Esophagus (tissue), 2 donors: ENCODE data around the gene MOCS3. TPM values are rescaled to one million over a fixed set of nuclear protein-coding genes. Genes with fewer than 3 reads are reported as not detected.

Source experiments
- H3K27ac ChIP-seq, 2 donors: one replicate each; pipeline ENCODE4 v1.5.1; 2013; ENCODE audit warnings: low read depth in 2 of 2, mild to moderate bottlenecking in 2 of 2, inconsistent platforms in 1 of 2, low read length in 1 of 2, moderate library complexity in 1 of 2
- H3K27me3 ChIP-seq, 2 donors: one replicate each; pipeline ENCODE4 v1.6.1; 2013; ENCODE audit warnings: low read length in 2 of 2, control low read depth in 1 of 2, mild to moderate bottlenecking in 1 of 2; ENCODE audit not compliant: insufficient read depth in 2 of 2, control insufficient read depth in 1 of 2
- H3K36me3 ChIP-seq, 2 donors: one replicate each; pipeline ENCODE4 v1.6.1; 2013; ENCODE audit warnings: low read length in 1 of 2; ENCODE audit not compliant: control insufficient read depth in 2 of 2, insufficient read depth in 2 of 2
- H3K4me1 ChIP-seq, 2 donors: one replicate each; pipeline ENCODE4 v1.6.1; 2013; ENCODE audit warnings: low read length in 1 of 2; ENCODE audit not compliant: control insufficient read depth in 2 of 2, insufficient read depth in 2 of 2
- H3K4me3 ChIP-seq, 2 donors: one replicate each; pipeline ENCODE4 v1.5.1; 2013; ENCODE audit warnings: low read length in 2 of 2, mild to moderate bottlenecking in 2 of 2, low read depth in 1 of 2, moderate library complexity in 1 of 2
- H3K9me3 ChIP-seq, 2 donors: one replicate each; pipeline ENCODE4 v1.6.1; 2013; ENCODE audit warnings: mild to moderate bottlenecking in 2 of 2, low read depth in 1 of 2, low read length in 1 of 2, moderate library complexity in 1 of 2; ENCODE audit not compliant: control insufficient read depth in 2 of 2, insufficient read depth in 1 of 2
- WGBS, 2 donors: extraction: QIAGEN DNeasy Blood & Tissue Kit; methylation state at CpG; one replicate each; pipeline ENCODE4 v1.1.7; 2013; 5-methylcytosine and 5-hydroxymethylcytosine counted together
- polyA plus RNA-seq, 2 donors: library from polyadenylated mRNA; stranded (reverse); fragments of 200-250 nt; gene quantifications; one replicate each; pipeline ENCODE4 v1.2.3, GENCODE V29; 2013
- donor health status: healthy with polysubstance abuse.
- donor health status: Bipolar disorder and iron deficiency.

Gene MOCS3, protein sequence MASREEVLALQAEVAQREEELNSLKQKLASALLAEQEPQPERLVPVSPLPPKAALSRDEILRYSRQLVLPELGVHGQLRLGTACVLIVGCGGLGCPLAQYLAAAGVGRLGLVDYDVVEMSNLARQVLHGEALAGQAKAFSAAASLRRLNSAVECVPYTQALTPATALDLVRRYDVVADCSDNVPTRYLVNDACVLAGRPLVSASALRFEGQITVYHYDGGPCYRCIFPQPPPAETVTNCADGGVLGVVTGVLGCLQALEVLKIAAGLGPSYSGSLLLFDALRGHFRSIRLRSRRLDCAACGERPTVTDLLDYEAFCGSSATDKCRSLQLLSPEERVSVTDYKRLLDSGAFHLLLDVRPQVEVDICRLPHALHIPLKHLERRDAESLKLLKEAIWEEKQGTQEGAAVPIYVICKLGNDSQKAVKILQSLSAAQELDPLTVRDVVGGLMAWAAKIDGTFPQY
- polyA plus RNA-seq, result 1 to 10 TPM; 1.3 to 2.8 TPM

DNA sequence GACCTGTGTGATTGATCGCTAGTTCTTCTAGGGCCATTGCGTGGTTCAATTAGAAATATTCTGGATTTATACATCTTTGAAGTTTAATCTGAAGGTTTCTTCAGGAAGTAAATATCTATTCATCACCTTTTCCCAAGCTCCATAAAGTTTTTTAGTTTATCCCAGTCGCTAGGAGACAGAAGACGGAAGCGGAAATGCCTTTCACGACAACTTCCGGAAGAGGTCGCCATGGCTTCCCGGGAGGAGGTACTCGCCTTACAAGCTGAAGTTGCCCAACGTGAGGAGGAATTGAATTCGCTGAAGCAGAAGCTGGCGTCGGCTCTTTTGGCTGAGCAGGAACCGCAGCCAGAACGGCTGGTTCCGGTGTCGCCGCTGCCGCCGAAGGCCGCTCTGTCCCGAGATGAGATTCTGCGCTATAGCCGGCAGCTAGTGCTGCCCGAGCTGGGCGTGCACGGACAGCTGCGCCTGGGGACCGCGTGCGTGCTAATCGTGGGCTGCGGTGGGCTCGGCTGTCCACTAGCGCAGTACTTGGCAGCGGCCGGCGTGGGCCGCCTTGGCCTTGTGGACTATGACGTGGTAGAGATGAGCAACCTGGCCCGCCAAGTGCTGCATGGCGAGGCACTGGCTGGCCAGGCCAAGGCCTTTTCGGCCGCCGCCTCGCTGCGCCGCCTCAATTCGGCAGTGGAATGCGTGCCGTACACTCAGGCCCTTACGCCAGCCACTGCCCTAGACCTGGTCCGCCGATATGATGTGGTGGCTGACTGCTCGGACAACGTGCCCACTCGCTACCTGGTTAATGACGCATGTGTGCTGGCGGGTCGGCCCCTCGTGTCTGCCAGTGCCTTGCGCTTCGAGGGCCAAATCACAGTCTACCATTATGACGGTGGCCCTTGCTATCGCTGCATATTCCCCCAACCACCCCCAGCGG is at the start of gene MOCS3:
TSS of gene MOCS3 (plus strand) at position 204 of the 928 bp plus-strand sequence. CDS start at position 229, 25 bp downstream.
- Histone ChIP-seq H3K9me3 (no peaks in the 10 kb centered on the region), H3K36me3 (peaks cover 2 to 3% of the 10 kb centered on the region in 2 donors), H3K4me3 (peak within 1 kb of the TSS; percentile 65 to 89), H3K27me3 (no peaks in the 10 kb centered on the region), H3K4me1 (peaks cover 7% of the 10 kb centered on the region in 2 donors), H3K27ac (peak within 1 kb of the TSS; percentile 88 to 95)
- WGBS, 2 donors, result 2% methylated on average over 66 to 67 of the region's 67 CpGs

DNA sequence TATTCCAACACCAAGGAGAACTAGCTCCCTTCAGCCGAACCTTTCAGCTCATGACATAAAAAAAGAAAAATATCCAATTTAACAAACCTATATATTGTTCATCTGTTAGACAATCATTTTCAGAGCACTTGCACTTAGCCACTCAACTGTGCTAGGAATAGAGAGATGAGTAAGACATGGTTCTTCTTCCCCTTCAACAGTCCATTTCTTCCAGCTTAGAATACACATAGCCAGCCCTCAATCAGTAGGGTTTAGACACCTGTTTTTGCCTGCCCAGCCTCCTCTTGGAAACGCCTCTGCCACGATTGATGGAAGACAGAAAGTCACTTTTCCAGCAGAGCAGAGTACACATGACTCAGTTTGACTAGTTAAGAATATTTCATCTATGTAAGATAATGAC is 49.2 kb upstream of the MOCS3 start:
- Histone ChIP-seq H3K4me3 (no peak overlapping the region), H3K27ac (no peak overlapping the region), H3K4me1 (no peaks in the 10 kb centered on the region), H3K27me3 (no peaks in the 10 kb centered on the region), H3K36me3 (no peaks in the 10 kb centered on the region), H3K9me3 (no peaks in the 10 kb centered on the region)
- WGBS, 2 donors, result 73 to 84% methylated on average over 3 of the region's 3 CpGs

DNA sequence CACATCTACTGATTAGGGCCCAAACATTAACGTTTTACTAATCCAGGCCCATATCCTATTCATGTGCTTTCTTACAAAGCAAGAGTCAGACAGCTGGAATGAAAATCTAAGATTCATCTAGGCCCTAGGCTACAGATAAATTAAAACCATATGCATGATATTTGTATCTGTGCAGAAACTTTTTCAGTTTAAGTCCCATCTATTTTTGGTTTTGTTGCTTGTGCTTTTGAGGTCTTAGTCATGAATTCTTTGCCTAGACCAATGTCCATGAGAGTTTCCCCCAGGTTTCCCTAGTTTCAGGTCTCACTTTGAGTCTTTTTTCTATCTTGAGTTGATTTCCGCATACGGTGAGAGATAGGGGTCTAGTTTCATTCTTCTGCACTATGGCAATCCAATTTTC is 47.6 kb upstream of the MOCS3 start:
- Histone ChIP-seq H3K27me3 (no peaks in the 10 kb centered on the region), H3K4me1 (no peaks in the 10 kb centered on the region), H3K9me3 (no peaks in the 10 kb centered on the region), H3K36me3 (no peaks in the 10 kb centered on the region), H3K4me3 (no peak overlapping the region), H3K27ac (no peak overlapping the region)
- WGBS, 2 donors, result 55 to 57% methylated on average over 3 of the region's 3 CpGs

DNA sequence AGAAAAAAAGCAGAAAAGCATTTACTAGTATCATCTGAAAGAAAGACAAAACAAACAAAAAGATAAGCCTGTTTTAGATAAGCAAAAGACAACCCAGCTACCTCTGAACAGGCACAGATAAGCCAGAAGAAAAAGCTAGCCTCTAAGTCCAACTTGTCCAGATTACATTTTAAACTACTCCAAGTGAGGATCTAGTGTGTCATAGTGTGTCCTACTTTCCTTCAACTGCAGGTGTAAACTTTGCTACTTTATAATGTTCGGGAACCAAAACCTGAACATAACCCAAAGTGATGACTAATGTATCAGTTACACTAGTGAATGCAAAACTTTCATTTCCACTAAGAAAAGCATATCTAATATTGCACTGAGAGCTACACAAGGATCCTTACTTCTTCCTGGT is 46.9 kb upstream of the MOCS3 start:
- no peaks in the 10 kb centered on the region for H3K27me3 ChIP-seq
- H3K27ac ChIP-seq, result no peak overlapping the region
- H3K4me1 ChIP-seq, result peaks cover 0 to 4% of the 10 kb centered on the region in 2 donors
- WGBS, 2 donors, result 35% methylated on average over 1 of the region's 1 CpG
- no peaks in the 10 kb centered on the region for H3K36me3 ChIP-seq
- H3K9me3 ChIP-seq, result no peaks in the 10 kb centered on the region
- no peak overlapping the region for H3K4me3 ChIP-seq

DNA sequence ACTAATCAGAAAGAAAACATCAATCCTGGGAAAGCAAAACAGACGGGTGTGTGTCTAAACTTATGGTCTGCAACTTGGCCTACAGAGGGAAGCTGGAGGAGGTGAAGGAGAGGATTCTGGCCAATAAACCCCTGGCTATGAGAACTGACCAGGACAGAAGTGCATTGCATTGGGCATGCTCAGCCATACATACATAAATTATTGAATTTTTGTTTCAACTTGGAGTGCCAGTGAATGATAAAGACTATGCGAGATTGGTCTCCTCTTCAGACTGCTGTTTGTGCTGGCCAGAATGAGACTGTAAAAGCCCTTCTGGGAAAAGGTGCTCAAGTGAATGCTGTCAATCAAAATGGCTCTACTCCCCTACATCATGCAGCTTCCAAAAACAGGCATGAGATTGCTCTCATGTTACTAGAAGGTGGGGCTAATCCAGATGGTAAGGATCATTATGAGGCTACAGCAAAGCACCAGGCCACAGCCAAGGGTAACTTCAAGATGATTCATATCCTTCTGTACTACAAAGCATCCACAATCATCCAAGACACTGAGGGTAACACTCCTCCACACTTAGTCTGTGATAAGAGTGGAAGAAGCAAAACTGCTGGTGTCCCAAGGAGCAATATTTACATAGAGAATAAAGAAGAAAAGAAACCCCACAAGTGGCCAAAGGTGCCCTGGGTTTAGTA is 44.8 kb upstream of the MOCS3 start:
- Histone ChIP-seq H3K4me3 (no peak overlapping the region), H3K4me1 (peaks cover 0 to 6% of the 10 kb centered on the region in 2 donors), H3K27me3 (no peaks in the 10 kb centered on the region), H3K36me3 (no peaks in the 10 kb centered on the region), H3K27ac (no peak overlapping the region), H3K9me3 (no peaks in the 10 kb centered on the region)
- WGBS, 2 donors, result 62 to 67% methylated on average over 2 of the region's 2 CpGs

DNA sequence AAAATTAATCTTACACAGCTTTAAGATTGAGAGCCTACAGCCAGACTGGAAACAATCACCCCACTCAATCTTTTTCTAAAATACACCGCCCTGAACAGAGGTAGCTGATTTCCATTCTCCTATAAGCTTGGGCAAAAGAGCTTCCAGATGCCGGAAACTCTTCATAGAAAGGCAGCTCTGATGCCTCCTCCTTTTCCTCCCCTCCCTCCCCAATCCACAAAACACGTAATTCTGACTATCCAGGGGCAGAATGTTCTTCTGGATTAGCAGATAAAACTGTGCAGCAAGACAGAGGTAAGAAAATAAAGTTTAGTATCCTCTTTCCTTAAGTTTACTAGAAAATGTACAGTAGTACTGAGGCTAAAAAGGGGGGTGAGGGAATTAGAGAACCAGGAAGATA is 43.2 kb upstream of the MOCS3 start:
- Histone ChIP-seq H3K4me1 (peaks cover 5 to 10% of the 10 kb centered on the region in 2 donors), H3K9me3 (no peaks in the 10 kb centered on the region), H3K27me3 (no peaks in the 10 kb centered on the region), H3K27ac (no peak overlapping the region), H3K36me3 (no peaks in the 10 kb centered on the region), H3K4me3 (no peak overlapping the region)
- WGBS, 2 donors, result 39 to 42% methylated on average over 3 of the region's 3 CpGs

DNA sequence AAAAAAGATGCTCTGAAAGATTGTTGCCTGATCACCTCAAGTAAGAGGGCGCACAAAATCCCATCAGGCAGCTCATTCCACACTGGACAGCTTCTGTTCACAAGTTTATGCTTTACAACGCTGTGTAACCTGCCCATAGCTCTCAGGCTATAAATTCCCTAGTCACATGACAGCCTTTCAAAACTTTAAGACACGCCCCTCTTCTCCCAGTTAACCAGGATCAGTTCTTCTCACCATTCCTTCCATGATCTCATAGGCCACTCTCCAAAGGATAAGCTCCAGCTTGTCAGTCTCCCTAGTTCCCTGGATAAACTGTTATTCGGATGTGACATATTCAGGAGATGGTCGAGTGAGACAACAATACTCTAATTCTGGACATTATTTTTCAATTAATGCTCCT is 42.4 kb upstream of the MOCS3 start:
- Histone ChIP-seq H3K27ac (no peak overlapping the region), H3K4me1 (peaks cover 5 to 10% of the 10 kb centered on the region in 2 donors), H3K36me3 (no peaks in the 10 kb centered on the region), H3K4me3 (no peak overlapping the region), H3K9me3 (no peaks in the 10 kb centered on the region), H3K27me3 (no peaks in the 10 kb centered on the region)
- WGBS, 2 donors, result 41 to 44% methylated on average over 5 of the region's 5 CpGs

DNA sequence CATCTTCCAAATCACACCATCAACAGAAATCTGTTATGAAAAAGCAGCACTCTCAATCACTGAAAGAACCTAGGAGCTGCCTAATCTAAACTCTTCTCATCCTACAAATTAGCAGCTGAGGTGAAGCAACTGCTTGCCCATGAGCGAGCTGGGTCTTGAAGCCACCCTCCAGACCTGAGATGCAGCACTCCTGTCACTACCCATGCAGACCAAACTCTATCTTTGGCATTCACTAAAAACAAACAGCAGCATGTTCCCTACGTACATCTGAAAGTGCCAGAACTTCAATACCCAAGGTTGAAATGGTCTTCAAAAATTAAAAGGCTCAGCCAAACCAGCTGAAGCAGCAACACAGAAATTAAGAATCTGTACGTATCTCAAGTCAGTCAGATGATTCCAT is 41.7 kb upstream of the MOCS3 start:
- Histone ChIP-seq H3K4me1 (peaks cover 5 to 12% of the 10 kb centered on the region in 2 donors), H3K36me3 (no peaks in the 10 kb centered on the region), H3K27ac (peak overlapping the region in 1 of 2 donors; percentile 53), H3K4me3 (no peak overlapping the region), H3K9me3 (no peaks in the 10 kb centered on the region), H3K27me3 (no peaks in the 10 kb centered on the region)
- 57 to 68% methylated on average over 3 of the region's 3 CpGs for WGBS, 2 donors

DNA sequence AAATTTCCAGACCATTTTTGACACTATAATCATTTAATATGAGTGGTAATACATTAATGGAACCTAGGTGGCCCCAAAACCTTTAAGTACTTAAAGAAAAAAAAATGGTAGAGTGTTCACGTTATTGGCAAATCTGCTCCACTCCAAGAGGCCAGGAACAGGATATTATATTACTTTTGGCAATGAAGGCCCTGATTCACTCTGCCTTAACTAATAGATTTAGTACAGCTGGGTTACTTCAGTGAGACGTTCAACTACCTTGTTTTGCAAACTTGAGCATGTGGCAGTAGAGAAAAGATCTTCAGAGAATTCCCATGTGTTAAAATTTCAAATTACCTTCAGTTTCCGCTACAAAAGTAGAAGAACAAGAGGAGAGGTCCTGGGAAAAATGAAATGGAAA is 40.2 kb upstream of the MOCS3 start:
- Histone ChIP-seq H3K4me1 (peaks cover 5 to 13% of the 10 kb centered on the region in 2 donors), H3K36me3 (no peaks in the 10 kb centered on the region), H3K27ac (no peak overlapping the region), H3K27me3 (no peaks in the 10 kb centered on the region), H3K4me3 (no peak overlapping the region), H3K9me3 (no peaks in the 10 kb centered on the region)
- WGBS, 2 donors, result 44 to 57% methylated on average over 3 of the region's 3 CpGs
